Measurements from ENCODE around the gene PKP4. TPM values are rescaled to one million over a fixed set of nuclear protein-coding genes. Genes with fewer than 3 reads are reported as not detected.

PKP4 gene
- total RNA-seq, 1 donor from 2014 or later: 64.9 TPM

DNA sequence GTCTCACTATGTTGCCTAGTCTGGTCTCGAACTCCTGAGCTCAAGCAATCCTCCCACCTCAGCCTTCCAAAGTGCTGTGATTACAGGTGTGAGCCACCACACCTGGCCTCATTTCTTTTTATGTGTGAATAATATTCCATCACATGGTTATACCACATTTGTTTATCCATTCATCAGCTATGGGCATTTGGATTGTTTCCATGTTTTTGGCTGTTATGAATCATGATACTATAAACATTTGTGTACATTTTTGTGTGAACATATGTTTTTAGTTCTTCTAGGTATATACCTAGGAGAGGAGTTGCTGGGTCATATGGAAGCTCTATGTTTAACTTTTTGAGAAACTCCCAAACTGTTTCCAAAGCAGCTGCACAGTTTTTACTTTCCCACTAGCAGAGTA, 24.4 kb downstream of the PKP4 start:
- TF ChIP-seq, protein P1, sequence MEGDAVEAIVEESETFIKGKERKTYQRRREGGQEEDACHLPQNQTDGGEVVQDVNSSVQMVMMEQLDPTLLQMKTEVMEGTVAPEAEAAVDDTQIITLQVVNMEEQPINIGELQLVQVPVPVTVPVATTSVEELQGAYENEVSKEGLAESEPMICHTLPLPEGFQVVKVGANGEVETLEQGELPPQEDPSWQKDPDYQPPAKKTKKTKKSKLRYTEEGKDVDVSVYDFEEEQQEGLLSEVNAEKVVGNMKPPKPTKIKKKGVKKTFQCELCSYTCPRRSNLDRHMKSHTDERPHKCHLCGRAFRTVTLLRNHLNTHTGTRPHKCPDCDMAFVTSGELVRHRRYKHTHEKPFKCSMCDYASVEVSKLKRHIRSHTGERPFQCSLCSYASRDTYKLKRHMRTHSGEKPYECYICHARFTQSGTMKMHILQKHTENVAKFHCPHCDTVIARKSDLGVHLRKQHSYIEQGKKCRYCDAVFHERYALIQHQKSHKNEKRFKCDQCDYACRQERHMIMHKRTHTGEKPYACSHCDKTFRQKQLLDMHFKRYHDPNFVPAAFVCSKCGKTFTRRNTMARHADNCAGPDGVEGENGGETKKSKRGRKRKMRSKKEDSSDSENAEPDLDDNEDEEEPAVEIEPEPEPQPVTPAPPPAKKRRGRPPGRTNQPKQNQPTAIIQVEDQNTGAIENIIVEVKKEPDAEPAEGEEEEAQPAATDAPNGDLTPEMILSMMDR (IDR thresholded peaks at IDR 0.05; ENCODE audit: unreplicated experiment): no peak
- DNase-seq (ENCODE audit: low spot score): no peak
- H3K27ac Mint-ChIP-seq (ENCODE audit: unreplicated experiment): no peak overlapping the region
- H3K36me3 Mint-ChIP-seq (ENCODE audit: low read depth, unreplicated experiment): no peaks in the 10 kb centered on the region
- H3K9me3 Mint-ChIP-seq (ENCODE audit: unreplicated experiment): no peaks in the 10 kb centered on the region
- H3K27me3 Mint-ChIP-seq (ENCODE audit: unreplicated experiment): no peaks in the 10 kb centered on the region
- H3K4me1 Mint-ChIP-seq (ENCODE audit: unreplicated experiment): peaks cover 23% of the 10 kb centered on the region
- no peak overlapping the region for H3K4me3 Mint-ChIP-seq (ENCODE audit: unreplicated experiment)

DNA sequence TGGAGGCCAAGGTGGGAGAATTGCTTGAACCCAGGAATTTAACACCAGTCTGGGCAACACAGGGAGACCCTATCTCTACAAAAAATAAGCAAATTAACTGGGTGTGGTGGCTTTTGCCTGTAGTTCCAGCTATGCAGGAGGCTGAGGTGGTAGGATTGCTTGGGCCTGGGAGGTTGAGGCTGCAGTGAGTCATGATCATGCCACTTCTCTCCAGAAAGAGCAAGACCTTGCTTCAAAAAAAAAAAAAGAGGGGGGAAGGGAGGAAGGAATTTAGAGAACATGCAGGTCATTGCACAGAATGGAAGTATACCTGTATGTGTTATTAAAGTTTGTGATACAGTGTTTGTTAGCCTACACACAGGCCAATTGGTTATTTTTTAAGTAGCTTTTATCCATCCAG, 25.8 kb downstream of the PKP4 start:
- H3K36me3 Mint-ChIP-seq (ENCODE audit: low read depth, unreplicated experiment): no peaks in the 10 kb centered on the region
- TF ChIP-seq, protein P1 (IDR thresholded peaks at IDR 0.05; ENCODE audit: unreplicated experiment): no peak
- no peaks in the 10 kb centered on the region for H3K9me3 Mint-ChIP-seq (ENCODE audit: unreplicated experiment)
- no peak overlapping the region for H3K27ac Mint-ChIP-seq (ENCODE audit: unreplicated experiment)
- no peaks in the 10 kb centered on the region for H3K27me3 Mint-ChIP-seq (ENCODE audit: unreplicated experiment)
- peaks cover 21% of the 10 kb centered on the region for H3K4me1 Mint-ChIP-seq (ENCODE audit: unreplicated experiment)
- no peak for DNase-seq (ENCODE audit: low spot score)
- H3K4me3 Mint-ChIP-seq (ENCODE audit: unreplicated experiment): no peak overlapping the region

GRCh38 chr2:158484892-158485556, 28.3 kb downstream of the PKP4 start:
- Mint-ChIP-seq H3K27ac (ENCODE audit: unreplicated experiment) (no peak overlapping the region), H3K4me1 (ENCODE audit: unreplicated experiment) (peaks cover 35% of the 10 kb centered on the region), H3K27me3 (ENCODE audit: unreplicated experiment) (no peaks in the 10 kb centered on the region), H3K9me3 (ENCODE audit: unreplicated experiment) (no peaks in the 10 kb centered on the region), H3K4me3 (ENCODE audit: unreplicated experiment) (no peak overlapping the region), H3K36me3 (ENCODE audit: low read depth, unreplicated experiment) (no peaks in the 10 kb centered on the region)
- TF ChIP-seq, protein P1 (IDR thresholded peaks at IDR 0.05; ENCODE audit: unreplicated experiment): no peak
- no peak for DNase-seq (ENCODE audit: low spot score)

GRCh38 chr2:158486150-158486969, 29.6 kb downstream of the PKP4 start:
- TF ChIP-seq, protein P1 (IDR thresholded peaks at IDR 0.05; ENCODE audit: unreplicated experiment): no peak
- Mint-ChIP-seq H3K4me3 (ENCODE audit: unreplicated experiment) (no peak overlapping the region), H3K9me3 (ENCODE audit: unreplicated experiment) (no peaks in the 10 kb centered on the region), H3K27ac (ENCODE audit: unreplicated experiment) (no peak overlapping the region), H3K36me3 (ENCODE audit: low read depth, unreplicated experiment) (no peaks in the 10 kb centered on the region), H3K27me3 (ENCODE audit: unreplicated experiment) (no peaks in the 10 kb centered on the region), H3K4me1 (ENCODE audit: unreplicated experiment) (peaks cover 47% of the 10 kb centered on the region)
- DNase-seq (ENCODE audit: low spot score): no peak

- no peak for DNase-seq (ENCODE audit: low spot score)
- TF ChIP-seq, protein P1 (IDR thresholded peaks at IDR 0.05; ENCODE audit: unreplicated experiment): no peak
- H3K4me3 Mint-ChIP-seq (ENCODE audit: unreplicated experiment): no peak overlapping the region
- peaks cover 46% of the 10 kb centered on the region for H3K4me1 Mint-ChIP-seq (ENCODE audit: unreplicated experiment)
- no peaks in the 10 kb centered on the region for H3K27me3 Mint-ChIP-seq (ENCODE audit: unreplicated experiment)
- no peaks in the 10 kb centered on the region for H3K9me3 Mint-ChIP-seq (ENCODE audit: unreplicated experiment)
- no peak overlapping the region for H3K27ac Mint-ChIP-seq (ENCODE audit: unreplicated experiment)
- H3K36me3 Mint-ChIP-seq (ENCODE audit: low read depth, unreplicated experiment): no peaks in the 10 kb centered on the region
These were observed 30.2 kb downstream of the PKP4 start for GRCh38 chr2:158486970-158487325.

All from endothelial cell (in vitro differentiated cells).